Activated naive CD8-positive, alpha-beta T cell (primary cell): Measurements from ENCODE around the gene DOC2A.

Source experiments
- H3K27ac Mint-ChIP-seq: one replicate; pipeline ENCODE4 v1.8.0; 2021; ENCODE audit warnings: mixed read lengths
- H3K27me3 Mint-ChIP-seq: one replicate; pipeline ENCODE4 v1.8.0; 2021; ENCODE audit warnings: mixed read lengths
- H3K36me3 Mint-ChIP-seq: one replicate; pipeline ENCODE4 v1.8.0; 2021; ENCODE audit warnings: mixed read lengths
- H3K4me1 Mint-ChIP-seq: one replicate; pipeline ENCODE4 v1.8.0; 2021; ENCODE audit warnings: low read depth, mixed read lengths
- H3K4me3 Mint-ChIP-seq: one replicate; pipeline ENCODE4 v1.8.0; 2021; ENCODE audit warnings: mild to moderate bottlenecking, mixed read lengths
- H3K9me3 Mint-ChIP-seq: one replicate; pipeline ENCODE4 v1.8.0; 2021; ENCODE audit warnings: low read depth, mixed read lengths

Gene DOC2A

GRCh38 chr16:29990883-29991570, 19.8 kb downstream of the DOC2A start:
- Mint-ChIP-seq H3K9me3 (no peaks in the 10 kb centered on the region), H3K4me1 (peaks cover 11% of the 10 kb centered on the region), H3K27ac (no peak overlapping the region), H3K27me3 (no peaks in the 10 kb centered on the region), H3K36me3 (peaks cover 3% of the 10 kb centered on the region), H3K4me3 (no peak overlapping the region)

GRCh38 chr16:29990034-29990433, 20.8 kb downstream of the DOC2A start:
- Mint-ChIP-seq H3K9me3 (no peaks in the 10 kb centered on the region), H3K4me3 (no peak overlapping the region), H3K4me1 (peaks cover 10% of the 10 kb centered on the region), H3K27me3 (no peaks in the 10 kb centered on the region), H3K36me3 (peaks cover 3% of the 10 kb centered on the region), H3K27ac (no peak overlapping the region)

- no peak overlapping the region for H3K4me3 Mint-ChIP-seq
- no peaks in the 10 kb centered on the region for H3K27me3 Mint-ChIP-seq
- no peaks in the 10 kb centered on the region for H3K9me3 Mint-ChIP-seq
- H3K27ac Mint-ChIP-seq: no peak overlapping the region
- peaks cover 3% of the 10 kb centered on the region for H3K36me3 Mint-ChIP-seq
- peaks cover 4% of the 10 kb centered on the region for H3K4me1 Mint-ChIP-seq
These were observed 21.5 kb downstream of the DOC2A start for GRCh38 chr16:29989111-29989858.

- H3K4me1 Mint-ChIP-seq: peaks cover 1% of the 10 kb centered on the region
- H3K27me3 Mint-ChIP-seq: no peaks in the 10 kb centered on the region
- no peak overlapping the region for H3K27ac Mint-ChIP-seq
- H3K36me3 Mint-ChIP-seq: peaks cover 4% of the 10 kb centered on the region
- H3K4me3 Mint-ChIP-seq: no peak overlapping the region
- no peaks in the 10 kb centered on the region for H3K9me3 Mint-ChIP-seq
These were observed 22.3 kb downstream of the DOC2A start for GRCh38 chr16:29988346-29989075.

- peaks cover 6% of the 10 kb centered on the region for H3K36me3 Mint-ChIP-seq
- H3K4me3 Mint-ChIP-seq: no peak overlapping the region
- no peaks in the 10 kb centered on the region for H3K9me3 Mint-ChIP-seq
- H3K27ac Mint-ChIP-seq: no peak overlapping the region
- H3K27me3 Mint-ChIP-seq: no peaks in the 10 kb centered on the region
- H3K4me1 Mint-ChIP-seq: peaks cover 1% of the 10 kb centered on the region
These were observed 23.3 kb downstream of the DOC2A start for GRCh38 chr16:29987371-29988085.

- Mint-ChIP-seq H3K36me3 (peaks cover 6% of the 10 kb centered on the region), H3K9me3 (no peaks in the 10 kb centered on the region), H3K27ac (no peak overlapping the region), H3K4me3 (no peak overlapping the region), H3K27me3 (no peaks in the 10 kb centered on the region), H3K4me1 (peaks cover 1% of the 10 kb centered on the region)
These were observed 23.9 kb downstream of the DOC2A start for GRCh38 chr16:29986931-29987330.

GRCh38 chr16:29986231-29986630, 24.6 kb downstream of the DOC2A start:
- H3K36me3 Mint-ChIP-seq: peaks cover 6% of the 10 kb centered on the region
- no peak overlapping the region for H3K4me3 Mint-ChIP-seq

GRCh38 chr16:29985271-29985811, 25.5 kb downstream of the DOC2A start:
- no peaks in the 10 kb centered on the region for H3K27me3 Mint-ChIP-seq
- no peaks in the 10 kb centered on the region for H3K9me3 Mint-ChIP-seq
- peaks cover 1% of the 10 kb centered on the region for H3K4me1 Mint-ChIP-seq
- H3K27ac Mint-ChIP-seq: no peak overlapping the region
- peaks cover 5% of the 10 kb centered on the region for H3K36me3 Mint-ChIP-seq
- no peak overlapping the region for H3K4me3 Mint-ChIP-seq

More at GRCh38 chr16:29986231-29986630, 24.6 kb downstream of the DOC2A start:
- H3K27me3 Mint-ChIP-seq: no peaks in the 10 kb centered on the region
- no peaks in the 10 kb centered on the region for H3K9me3 Mint-ChIP-seq
- peaks cover 1% of the 10 kb centered on the region for H3K4me1 Mint-ChIP-seq
- H3K27ac Mint-ChIP-seq: no peak overlapping the region

- Mint-ChIP-seq H3K27me3 (no peaks in the 10 kb centered on the region), H3K4me3 (no peak overlapping the region), H3K27ac (no peak overlapping the region), H3K36me3 (peaks cover 5% of the 10 kb centered on the region), H3K9me3 (no peaks in the 10 kb centered on the region), H3K4me1 (peaks cover 1% of the 10 kb centered on the region)
These were observed 26.1 kb downstream of the DOC2A start for GRCh38 chr16:29984764-29985147.

- peaks cover 5% of the 10 kb centered on the region for H3K36me3 Mint-ChIP-seq
- no peak overlapping the region for H3K27ac Mint-ChIP-seq
- H3K9me3 Mint-ChIP-seq: no peaks in the 10 kb centered on the region
- H3K27me3 Mint-ChIP-seq: no peaks in the 10 kb centered on the region
- H3K4me3 Mint-ChIP-seq: no peak overlapping the region
- peaks cover 1% of the 10 kb centered on the region for H3K4me1 Mint-ChIP-seq
These were observed 26.6 kb downstream of the DOC2A start for GRCh38 chr16:29984137-29984763.

- H3K27me3 Mint-ChIP-seq: no peaks in the 10 kb centered on the region
- no peaks in the 10 kb centered on the region for H3K9me3 Mint-ChIP-seq
- no peaks in the 10 kb centered on the region for H3K4me1 Mint-ChIP-seq
- no peak overlapping the region for H3K4me3 Mint-ChIP-seq
- peaks cover 5% of the 10 kb centered on the region for H3K36me3 Mint-ChIP-seq
- H3K27ac Mint-ChIP-seq: no peak overlapping the region
These were observed 27.2 kb downstream of the DOC2A start for GRCh38 chr16:29983420-29984136.

- H3K4me1 Mint-ChIP-seq: no peaks in the 10 kb centered on the region
- no peaks in the 10 kb centered on the region for H3K27me3 Mint-ChIP-seq
- peaks cover 5% of the 10 kb centered on the region for H3K36me3 Mint-ChIP-seq
- no peak overlapping the region for H3K27ac Mint-ChIP-seq
- H3K4me3 Mint-ChIP-seq: no peak overlapping the region
- no peaks in the 10 kb centered on the region for H3K9me3 Mint-ChIP-seq
These were observed 28.0 kb downstream of the DOC2A start for GRCh38 chr16:29982560-29983419.
